Neural progenitor cell (in vitro differentiated cells): ENCODE data around the gene TNNI3K. TPM values are rescaled to one million over a fixed set of nuclear protein-coding genes. Genes with fewer than 3 reads are reported as not detected.

Experiments
- DNase-seq: peaks from one replicate; pipeline ENCODE4 v3.0.0-alpha.2; 2016; ENCODE audit warnings: low spot score
- H2AFZ ChIP-seq: fragments of 200-600 bp; sonication (generic); replicated peaks from 2 replicates; pipeline ENCODE4 v1.6.1; 2016; ENCODE audit warnings: antibody characterized with exemption
- H3F3A ChIP-seq: fragments of 200-600 bp; sonication (generic); 2 replicates; pipeline ENCODE4 v1.6.1; 2016; ENCODE audit warnings: antibody characterized with exemption, low read depth
- H3K27ac ChIP-seq: fragments of 200-600 bp; sonication (generic); 2 replicates; pipeline ENCODE4 v1.5.1; 2016; ENCODE audit warnings: mild to moderate bottlenecking
- H3K27me3 ChIP-seq: fragments of 200-600 bp; sonication (generic); 2 replicates; pipeline ENCODE4 v1.6.1; 2016; ENCODE audit warnings: mild to moderate bottlenecking, moderate library complexity
- H3K36me3 ChIP-seq: fragments of 200-600 bp; sonication (generic); 2 replicates; pipeline ENCODE4 v1.5.1; 2016
- H3K4me1 ChIP-seq: fragments of 200-600 bp; sonication (generic); 2 replicates; pipeline ENCODE4 v1.6.1; 2016; ENCODE audit warnings: mixed run types
- H3K4me2 ChIP-seq: fragments of 200-600 bp; sonication (generic); 2 replicates; pipeline ENCODE4 v1.6.1; 2016
- H3K4me3 ChIP-seq: fragments of 200-600 bp; sonication (generic); 2 replicates; pipeline ENCODE4 v1.5.1; 2016
- H3K79me2 ChIP-seq: fragments of 200-600 bp; sonication (generic); 2 replicates; pipeline ENCODE4 v1.6.1; 2016; ENCODE audit warnings: low read depth
- H3K9ac ChIP-seq: fragments of 200-600 bp; sonication (generic); 2 replicates; pipeline ENCODE4 v1.6.1; 2016
- H3K9me3 ChIP-seq: fragments of 200-600 bp; sonication (generic); 2 replicates; pipeline ENCODE4 v1.5.1; 2016; ENCODE audit warnings: low read depth
- H4K20me1 ChIP-seq: fragments of 200-600 bp; sonication (generic); 2 replicates; pipeline ENCODE4 v1.6.1; 2016; ENCODE audit warnings: low read depth
- H3K27ac Mint-ChIP-seq: 3 replicates; pipeline ENCODE4 v1.8.0; 2021; ENCODE audit warnings: mixed read lengths
- H3K27me3 Mint-ChIP-seq: 2 replicates; pipeline ENCODE4 v1.8.0; 2022; ENCODE audit warnings: low read depth, mild to moderate bottlenecking, inconsistent platforms, moderate library complexity, mixed read lengths; ENCODE audit not compliant: insufficient read depth
- H3K36me3 Mint-ChIP-seq: 3 replicates; pipeline ENCODE4 v1.8.0; 2021; ENCODE audit warnings: mixed read lengths
- H3K4me1 Mint-ChIP-seq: 3 replicates; pipeline ENCODE4 v1.8.0; 2021; ENCODE audit warnings: mixed read lengths
- H3K4me3 Mint-ChIP-seq: 3 replicates; pipeline ENCODE4 v1.8.0; 2021; ENCODE audit warnings: mild to moderate bottlenecking, moderate library complexity, mixed read lengths
- H3K9me3 Mint-ChIP-seq: 3 replicates; pipeline ENCODE4 v1.8.0; 2020; ENCODE audit warnings: mixed read lengths
- CTCF ChIP-seq: fragments of 200-600 bp; sonication (generic); IDR thresholded peaks from 2 replicates; pipeline ENCODE4 v1.5.1; 2017; ENCODE audit warnings: antibody characterized with exemption, mild to moderate bottlenecking
- EZH2 ChIP-seq: fragments of 200-600 bp; sonication (generic); IDR thresholded peaks from 2 replicates; pipeline ENCODE4 v1.6.1; 2017; ENCODE audit warnings: antibody characterized with exemption, mild to moderate bottlenecking, moderate library complexity
- EZH2phosphoT487 ChIP-seq: fragments of 200-600 bp; sonication (generic); IDR thresholded peaks from 2 replicates; pipeline ENCODE4 v1.6.1; 2017; ENCODE audit warnings: antibody characterized with exemption
- total RNA-seq: library from RNA; depleted of rRNA; stranded (reverse); fragments of >200 nt; gene quantifications from 2 replicates; pipeline ENCODE4 v1.2.3, GENCODE V29; 2015; ENCODE audit warnings: low replicate concordance

TNNI3K gene
- total RNA-seq, 1 donor from 2014 or later: 1.9 TPM

DNA sequence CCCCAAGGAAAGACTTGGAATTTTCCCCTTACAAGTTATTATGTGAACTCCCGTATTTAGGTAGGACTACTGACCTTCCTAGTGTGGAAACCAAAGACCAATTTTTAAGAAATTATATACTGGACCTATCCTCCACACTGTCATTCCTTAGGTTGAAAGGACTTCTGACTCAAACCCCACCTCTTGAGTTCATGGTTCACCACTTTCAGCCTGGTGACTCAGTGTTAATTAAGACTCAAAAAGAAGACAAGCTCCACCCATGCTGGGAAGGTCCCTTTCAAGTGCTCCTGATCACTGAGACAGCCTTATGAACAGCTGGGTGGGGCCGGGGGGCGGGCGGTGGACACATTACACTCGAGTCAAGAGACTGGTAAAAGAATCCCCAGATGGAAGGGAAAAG lies 164.1 kb downstream of the TNNI3K start:
- Histone ChIP-seq H3K79me2 (no peaks in the 10 kb centered on the region), H3F3A (peaks cover 13% of the 10 kb centered on the region), H3K27me3 (no peaks in the 10 kb centered on the region), H3K4me3 (no peak overlapping the region), H3K27ac (no peak overlapping the region), H3K4me1 (peaks cover 7% of the 10 kb centered on the region), H3K9me3 (no peaks in the 10 kb centered on the region), H4K20me1 (no peaks in the 10 kb centered on the region), H3K9ac (no peak overlapping the region), H3K4me2 (no peak overlapping the region), H3K36me3 (no peaks in the 10 kb centered on the region), H2AFZ (no peak overlapping the region)
- H3K27ac Mint-ChIP-seq: no peak overlapping the region
- peaks cover 20% of the 10 kb centered on the region for H3K4me1 Mint-ChIP-seq
- H3K9me3 Mint-ChIP-seq: peaks cover 16% of the 10 kb centered on the region
- TF ChIP-seq CTCF (no peak), EZH2phosphoT487 (no peak), EZH2 (no peak)
- peaks cover 5% of the 10 kb centered on the region for H3K27me3 Mint-ChIP-seq
- no peak overlapping the region for H3K4me3 Mint-ChIP-seq
- H3K36me3 Mint-ChIP-seq: peaks cover 2% of the 10 kb centered on the region
- no peak for DNase-seq

GRCh38 chr1:74402873-74403272 lies 167.7 kb downstream of the TNNI3K start:
- peaks cover 3% of the 10 kb centered on the region for H3K27me3 Mint-ChIP-seq
- H3K9me3 ChIP-seq: no peaks in the 10 kb centered on the region
- no peaks in the 10 kb centered on the region for H4K20me1 ChIP-seq

GRCh38 chr1:74403606-74404005 lies 168.4 kb downstream of the TNNI3K start:
- no peak overlapping the region for H3K4me2 ChIP-seq
- DNase-seq: no peak
- no peak overlapping the region for H2AFZ ChIP-seq
- H3K79me2 ChIP-seq: no peaks in the 10 kb centered on the region
- no peak for TF ChIP-seq EZH2
- TF ChIP-seq CTCF: no peak
- no peak for TF ChIP-seq EZH2phosphoT487
- H3K4me3 Mint-ChIP-seq: no peak overlapping the region
- H3K36me3 ChIP-seq: no peaks in the 10 kb centered on the region
- no peak overlapping the region for H3K27ac Mint-ChIP-seq
- no peaks in the 10 kb centered on the region for H3F3A ChIP-seq
- H4K20me1 ChIP-seq: no peaks in the 10 kb centered on the region
- H3K4me1 ChIP-seq: no peaks in the 10 kb centered on the region
- peaks cover 2% of the 10 kb centered on the region for H3K36me3 Mint-ChIP-seq
- no peak overlapping the region for H3K4me3 ChIP-seq
- no peak overlapping the region for H3K9ac ChIP-seq
- H3K9me3 ChIP-seq: no peaks in the 10 kb centered on the region
- H3K27me3 Mint-ChIP-seq: no peaks in the 10 kb centered on the region
- no peaks in the 10 kb centered on the region for H3K4me1 Mint-ChIP-seq
- H3K9me3 Mint-ChIP-seq: peaks cover 10% of the 10 kb centered on the region
- H3K27ac ChIP-seq: no peak overlapping the region
- no peaks in the 10 kb centered on the region for H3K27me3 ChIP-seq

More at GRCh38 chr1:74402873-74403272, 167.7 kb downstream of the TNNI3K start:
- H3K4me2 ChIP-seq: no peak overlapping the region
- no peaks in the 10 kb centered on the region for H3K79me2 ChIP-seq
- peaks cover 14% of the 10 kb centered on the region for H3K9me3 Mint-ChIP-seq
- no peaks in the 10 kb centered on the region for H3F3A ChIP-seq
- no peaks in the 10 kb centered on the region for H3K4me1 Mint-ChIP-seq
- no peak overlapping the region for H3K9ac ChIP-seq
- no peaks in the 10 kb centered on the region for H3K4me1 ChIP-seq
- H3K36me3 ChIP-seq: no peaks in the 10 kb centered on the region
- no peaks in the 10 kb centered on the region for H3K27me3 ChIP-seq
- no peak overlapping the region for H3K27ac Mint-ChIP-seq
- no peak overlapping the region for H3K4me3 ChIP-seq
- peaks cover 2% of the 10 kb centered on the region for H3K36me3 Mint-ChIP-seq
- no peak for DNase-seq
- no peak overlapping the region for H3K4me3 Mint-ChIP-seq
- no peak for TF ChIP-seq CTCF
- no peak for TF ChIP-seq EZH2phosphoT487
- TF ChIP-seq EZH2: no peak
- H2AFZ ChIP-seq: no peak overlapping the region
- no peak overlapping the region for H3K27ac ChIP-seq
